A673 (cell line): ENCODE results near the gene ARHGEF40.

Experiments
- CTCF ChIP-seq: fragments of 300-800, 200-600 bp; sonication (generic); conservative IDR thresholded peaks from 2 replicates; pipeline ENCODE4 v1.5.1; 2017; ENCODE audit warnings: low read depth, mild to moderate bottlenecking, antibody characterized with exemption, low read length, moderate library complexity, mixed read lengths
- EZH2 ChIP-seq: fragments of 200-600 bp; sonication (generic); IDR thresholded peaks from 2 replicates; pipeline ENCODE4 v1.6.1; 2017; ENCODE audit warnings: borderline replicate concordance, low read depth, mild to moderate bottlenecking, mixed read lengths, antibody characterized with exemption, low read length; ENCODE audit not compliant: poor library complexity, severe bottlenecking

- no peak for TF ChIP-seq EZH2
- no peak for TF ChIP-seq CTCF
These were observed 11.2 kb upstream of the ARHGEF40 start for GRCh38 chr14:21058903-21059302.
